ENCODE measurements around the gene SRRM5.
A peak's percentile ranks its signal among the peaks of the same experiment; 100 is the strongest.

Gene SRRM5

DNA sequence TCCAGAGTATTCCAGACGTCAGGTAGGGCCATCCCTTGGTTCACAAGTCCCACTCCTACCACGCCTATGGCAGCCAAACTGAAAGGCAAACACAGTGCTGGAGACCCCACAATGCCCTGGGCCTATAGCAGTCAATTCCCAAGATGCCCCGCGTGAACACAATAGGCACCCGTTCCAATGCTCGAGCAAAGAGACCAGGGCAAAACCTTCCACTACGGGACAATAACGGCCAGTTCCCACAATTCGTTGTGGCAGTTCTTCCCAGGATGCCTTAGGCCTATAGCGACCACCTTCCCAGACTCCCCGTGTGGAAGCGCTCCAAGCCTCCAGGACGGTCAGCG, 7.0 kb downstream of the SRRM5 start:
- Mint-ChIP-seq H3K4me3 (peak overlapping the region; percentile 98), H3K4me1 (peaks cover 14% of the 10 kb centered on the region), H3K27ac (peak overlapping the region; percentile 94), H3K9me3 (no peaks in the 10 kb centered on the region), H3K36me3 (peaks cover 3% of the 10 kb centered on the region), H3K27me3 (no peaks in the 10 kb centered on the region)
- DNase-seq (ENCODE audit: low spot score in 2 of 2) (no peak), ATAC-seq (ENCODE audit: low read depth) (peak; percentile 14)

DNA sequence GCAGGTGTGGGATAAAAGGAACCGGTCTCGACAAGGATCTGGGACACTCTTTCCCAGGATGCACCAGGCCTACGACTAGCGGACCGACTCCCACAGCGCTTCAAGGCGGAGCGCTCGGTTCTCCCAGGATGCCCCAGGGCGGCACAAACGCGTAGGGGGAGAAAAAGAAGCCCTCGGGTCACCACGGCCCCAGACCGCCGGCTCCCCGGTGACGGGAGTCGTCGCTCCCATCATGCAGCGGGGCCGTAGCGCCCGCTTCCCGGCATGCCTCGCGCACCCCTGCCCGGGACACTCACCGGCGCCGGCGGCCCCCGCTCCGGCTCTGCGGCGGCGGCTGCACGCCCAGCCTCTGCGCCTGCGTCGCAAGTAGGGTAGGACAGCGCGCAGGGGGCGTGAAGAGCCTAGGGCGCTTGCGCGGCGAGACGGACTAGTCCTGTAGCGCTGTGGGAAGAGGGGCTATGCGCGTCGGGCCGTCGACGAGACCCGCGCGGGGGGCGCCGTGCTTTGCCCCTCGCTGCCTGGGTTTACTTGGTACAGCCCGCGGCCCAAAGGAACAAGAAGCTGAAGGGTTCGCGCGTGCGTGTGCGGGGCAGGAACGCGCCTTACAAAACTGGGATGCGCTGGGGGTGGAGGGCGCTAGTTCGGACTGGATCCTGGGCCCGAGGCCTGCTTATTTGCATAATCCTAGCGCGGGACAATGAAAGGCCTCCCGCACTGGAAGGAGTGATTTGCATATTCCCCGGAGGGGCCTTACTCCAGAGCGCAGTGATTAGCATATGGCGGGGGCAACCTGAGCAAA, 7.6 kb downstream of the SRRM5 start, which contains the start of gene ZNF428:
Gene ZNF428 (minus strand): TSS at position 368 of the 799 bp plus-strand sequence. CDS start 5,325 bp downstream, outside the sequence.
- H3K4me3 Mint-ChIP-seq = peak within 1 kb of the TSS; percentile 98
- no peaks in the 10 kb centered on the region for H3K27me3 Mint-ChIP-seq
- no peaks in the 10 kb centered on the region for H3K36me3 Mint-ChIP-seq
- peaks cover 17% of the 10 kb centered on the region for H3K4me1 Mint-ChIP-seq
- peaks cover 2% of the 10 kb centered on the region for H3K9me3 Mint-ChIP-seq
- ATAC-seq (ENCODE audit: low read depth) (peak; percentile 84), DNase-seq (ENCODE audit: low spot score in 2 of 2) (peak; percentile 74 to 79)
- peak within 1 kb of the TSS; percentile 94 for H3K27ac Mint-ChIP-seq

- no peak for DNase-seq (ENCODE audit: low spot score in 2 of 2)
- peaks cover 17% of the 10 kb centered on the region for H3K4me1 Mint-ChIP-seq
Observed at GRCh38 chr19:43620061-43621001, 8.4 kb downstream of the SRRM5 start.

GRCh38 chr19:43622070-43622469, 10.2 kb downstream of the SRRM5 start:
- no peak for DNase-seq (ENCODE audit: low spot score in 2 of 2)
- Mint-ChIP-seq H3K27me3 (peaks cover 10% of the 10 kb centered on the region), H3K4me1 (peaks cover 17% of the 10 kb centered on the region), H3K27ac (no peak overlapping the region), H3K9me3 (peaks cover 2% of the 10 kb centered on the region), H3K4me3 (no peak overlapping the region), H3K36me3 (no peaks in the 10 kb centered on the region)
- ATAC-seq (ENCODE audit: low read depth) = no peak

More at GRCh38 chr19:43620061-43621001, 8.4 kb downstream of the SRRM5 start:
- Mint-ChIP-seq H3K9me3 (peaks cover 2% of the 10 kb centered on the region), H3K27me3 (no peaks in the 10 kb centered on the region), H3K27ac (peak overlapping the region; percentile 94), H3K36me3 (no peaks in the 10 kb centered on the region), H3K4me3 (peak overlapping the region; percentile 98)
- no peak for ATAC-seq (ENCODE audit: low read depth)

DNA sequence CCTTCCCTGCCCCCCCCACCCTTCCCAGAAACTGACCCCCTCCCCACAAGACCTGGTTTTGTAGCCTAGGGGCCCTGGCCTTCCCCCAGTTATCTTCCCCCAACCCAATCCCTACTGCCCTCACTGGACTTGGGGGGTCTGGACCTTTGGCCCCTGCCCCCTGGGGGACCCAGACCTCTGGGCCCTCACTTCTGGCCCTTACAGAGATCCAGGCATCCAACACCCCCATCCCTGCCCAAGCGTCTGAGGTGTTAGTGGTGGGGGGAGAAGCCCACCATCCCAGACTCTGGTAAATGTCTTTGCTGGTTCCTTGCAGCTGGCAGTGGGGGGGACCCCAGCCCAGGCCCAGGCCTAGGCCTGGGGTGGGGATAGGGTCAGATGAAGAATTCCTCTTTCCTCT, 11.1 kb downstream of the SRRM5 start:
- peaks cover 2% of the 10 kb centered on the region for H3K9me3 Mint-ChIP-seq
- DNase-seq (ENCODE audit: low spot score in 2 of 2) = no peak
- no peak overlapping the region for H3K27ac Mint-ChIP-seq
- ATAC-seq (ENCODE audit: low read depth) = no peak
- H3K27me3 Mint-ChIP-seq = peaks cover 14% of the 10 kb centered on the region
- no peaks in the 10 kb centered on the region for H3K36me3 Mint-ChIP-seq
- no peak overlapping the region for H3K4me3 Mint-ChIP-seq
- H3K4me1 Mint-ChIP-seq = peaks cover 17% of the 10 kb centered on the region

DNA sequence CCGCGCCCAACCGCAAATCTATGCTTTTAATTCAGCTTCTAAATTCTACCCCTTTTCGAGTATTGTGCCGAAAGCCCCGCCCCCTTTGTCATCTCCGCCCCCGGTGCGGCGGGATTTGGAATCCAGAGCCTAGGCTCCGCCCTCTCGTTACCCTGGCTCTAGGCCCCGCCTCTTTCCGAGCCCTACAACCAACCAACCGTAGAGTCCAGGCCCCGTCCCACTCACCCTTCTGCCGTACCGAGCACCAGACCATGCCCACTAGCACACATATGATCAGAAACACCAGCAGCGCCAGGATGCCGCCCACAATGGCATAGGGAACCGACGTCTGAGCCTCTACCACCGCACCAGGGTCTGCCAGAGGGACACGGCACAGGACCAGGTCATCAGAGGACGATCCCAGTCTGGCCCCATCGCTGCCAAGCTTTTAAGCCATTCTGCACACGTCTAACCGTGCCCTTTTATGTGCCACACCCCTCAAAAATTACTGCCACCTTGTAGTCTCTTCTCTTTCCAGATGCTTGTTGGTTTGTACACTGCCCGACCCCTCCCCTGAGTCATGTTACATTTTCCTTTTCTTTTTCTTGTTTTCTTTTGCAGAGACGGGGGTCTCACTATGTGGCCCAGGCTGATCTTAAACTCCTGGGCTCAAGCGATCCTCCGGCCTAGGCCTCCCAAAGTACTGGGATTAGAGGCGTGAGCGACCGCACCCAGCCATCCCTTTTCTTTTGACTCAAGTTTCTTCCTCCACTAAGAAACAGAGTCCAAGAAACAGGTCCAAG, 12.2 kb downstream of the SRRM5 start:
- Mint-ChIP-seq H3K9me3 (peaks cover 2% of the 10 kb centered on the region), H3K4me1 (peaks cover 14% of the 10 kb centered on the region), H3K4me3 (no peak overlapping the region), H3K27ac (no peak overlapping the region), H3K27me3 (peaks cover 14% of the 10 kb centered on the region), H3K36me3 (no peaks in the 10 kb centered on the region)
- DNase-seq (ENCODE audit: low spot score in 2 of 2) (no peak), ATAC-seq (ENCODE audit: low read depth) (no peak)

DNA sequence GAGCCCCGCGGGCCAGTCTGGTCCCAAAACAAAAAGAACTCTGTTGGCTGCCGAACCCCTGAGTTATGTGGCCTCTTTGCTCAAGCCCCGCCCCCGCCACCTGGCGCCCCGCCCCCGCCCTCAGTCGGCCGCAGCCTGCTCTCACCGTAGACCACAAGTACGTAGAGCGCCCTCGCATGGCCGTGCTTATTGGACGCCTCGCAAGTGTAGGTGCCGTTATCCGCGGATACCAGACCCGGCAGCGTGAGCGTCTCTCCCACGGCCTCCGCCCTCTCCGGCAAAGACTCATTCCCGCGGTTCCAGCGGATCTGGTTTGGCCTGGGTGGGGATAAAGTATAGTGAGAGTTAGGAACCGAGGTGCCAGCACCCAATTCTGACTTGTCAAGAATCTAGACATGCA, 13.0 kb downstream of the SRRM5 start:
- Mint-ChIP-seq H3K36me3 (no peaks in the 10 kb centered on the region), H3K27ac (no peak overlapping the region), H3K4me3 (no peak overlapping the region), H3K27me3 (peaks cover 14% of the 10 kb centered on the region), H3K4me1 (peaks cover 10% of the 10 kb centered on the region), H3K9me3 (peaks cover 2% of the 10 kb centered on the region)
- DNase-seq (ENCODE audit: low spot score in 2 of 2) (peak; percentile 67 to 81), ATAC-seq (ENCODE audit: low read depth) (peak; percentile 89)

GRCh38 chr19:43625918-43626579, 14.2 kb downstream of the SRRM5 start:
- no peaks in the 10 kb centered on the region for H3K36me3 Mint-ChIP-seq
- ATAC-seq (ENCODE audit: low read depth) (no peak), DNase-seq (ENCODE audit: low spot score in 2 of 2) (no peak)
- H3K27ac Mint-ChIP-seq = no peak overlapping the region
- H3K4me3 Mint-ChIP-seq = no peak overlapping the region
- peaks cover 16% of the 10 kb centered on the region for H3K27me3 Mint-ChIP-seq
- H3K4me1 Mint-ChIP-seq = peaks cover 3% of the 10 kb centered on the region
- H3K9me3 Mint-ChIP-seq = peaks cover 2% of the 10 kb centered on the region

- Mint-ChIP-seq H3K27ac (no peak overlapping the region), H3K36me3 (no peaks in the 10 kb centered on the region), H3K27me3 (peaks cover 16% of the 10 kb centered on the region), H3K9me3 (peaks cover 2% of the 10 kb centered on the region), H3K4me3 (no peak overlapping the region), H3K4me1 (peaks cover 3% of the 10 kb centered on the region)
- DNase-seq (ENCODE audit: low spot score in 2 of 2) (no peak), ATAC-seq (ENCODE audit: low read depth) (no peak)
Observed at GRCh38 chr19:43626838-43627237, 14.9 kb downstream of the SRRM5 start.

DNA sequence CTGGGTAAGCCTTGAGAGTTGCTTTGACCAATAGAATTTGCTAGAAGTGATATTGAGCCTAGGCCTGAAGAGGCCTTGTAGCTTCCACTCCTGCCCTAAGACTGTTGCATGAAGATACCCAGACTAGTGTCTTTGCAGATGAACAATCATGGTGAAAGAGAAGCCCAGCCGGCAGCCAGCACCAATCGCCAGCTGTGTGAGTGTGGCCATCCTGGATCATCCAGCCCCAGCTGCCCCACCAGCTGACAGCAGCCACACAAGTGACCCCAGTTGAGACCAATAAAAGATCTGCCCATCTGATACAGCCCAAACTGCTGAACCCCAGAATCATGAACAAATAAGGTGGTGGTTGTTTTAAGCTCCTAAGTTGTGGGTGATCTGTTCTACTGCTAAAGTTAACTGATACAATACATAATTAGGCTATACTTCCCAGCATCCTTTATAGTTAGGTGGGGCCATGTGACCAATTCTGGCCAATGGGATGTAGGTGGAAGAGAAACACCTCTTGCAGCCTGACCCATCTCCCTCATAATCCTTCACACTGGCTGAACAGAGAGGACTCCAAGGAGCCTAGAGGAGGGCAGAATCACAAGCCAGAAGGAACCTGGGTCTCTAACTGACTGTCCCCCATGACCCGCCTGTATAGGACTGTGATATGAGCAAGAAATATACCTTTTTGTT, 16.9 kb downstream of the SRRM5 start:
- peaks cover 20% of the 10 kb centered on the region for H3K27me3 Mint-ChIP-seq

DNA sequence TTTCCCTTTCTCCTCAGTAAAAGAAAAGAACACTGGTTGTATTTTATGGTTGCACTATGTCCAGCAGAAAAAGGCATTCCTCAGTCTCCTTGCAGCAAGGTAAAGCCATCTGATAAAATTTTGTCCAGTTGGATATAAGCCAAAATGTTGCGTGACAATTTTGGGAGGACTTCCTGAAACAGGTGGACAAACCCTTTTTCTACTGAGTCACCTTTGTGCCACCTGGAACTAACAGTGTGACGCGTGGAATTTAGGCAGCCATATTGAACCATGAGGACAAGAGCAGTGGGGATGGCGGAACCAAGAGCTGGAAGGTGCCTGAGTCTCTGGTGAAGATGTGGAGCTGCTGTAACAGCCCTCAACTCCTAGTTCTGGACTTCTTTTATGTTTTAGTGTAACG, 19.6 kb downstream of the SRRM5 start:
- ATAC-seq (ENCODE audit: low read depth) (no peak), DNase-seq (ENCODE audit: low spot score in 2 of 2) (no peak)
- H3K4me1 Mint-ChIP-seq = peaks cover 5% of the 10 kb centered on the region
- H3K4me3 Mint-ChIP-seq = no peak overlapping the region
- no peak overlapping the region for H3K27ac Mint-ChIP-seq
- no peaks in the 10 kb centered on the region for H3K9me3 Mint-ChIP-seq
- H3K27me3 Mint-ChIP-seq = peaks cover 21% of the 10 kb centered on the region
- no peaks in the 10 kb centered on the region for H3K36me3 Mint-ChIP-seq

More for the DNA sequence above, 16.9 kb downstream of the SRRM5 start:
- ATAC-seq (ENCODE audit: low read depth) = no peak
- H3K27ac Mint-ChIP-seq = no peak overlapping the region
- no peak overlapping the region for H3K4me3 Mint-ChIP-seq
- DNase-seq (ENCODE audit: low spot score in 2 of 2) = no peak
- H3K36me3 Mint-ChIP-seq = no peaks in the 10 kb centered on the region
- H3K4me1 Mint-ChIP-seq = peaks cover 3% of the 10 kb centered on the region
- peaks cover 2% of the 10 kb centered on the region for H3K9me3 Mint-ChIP-seq

DNA sequence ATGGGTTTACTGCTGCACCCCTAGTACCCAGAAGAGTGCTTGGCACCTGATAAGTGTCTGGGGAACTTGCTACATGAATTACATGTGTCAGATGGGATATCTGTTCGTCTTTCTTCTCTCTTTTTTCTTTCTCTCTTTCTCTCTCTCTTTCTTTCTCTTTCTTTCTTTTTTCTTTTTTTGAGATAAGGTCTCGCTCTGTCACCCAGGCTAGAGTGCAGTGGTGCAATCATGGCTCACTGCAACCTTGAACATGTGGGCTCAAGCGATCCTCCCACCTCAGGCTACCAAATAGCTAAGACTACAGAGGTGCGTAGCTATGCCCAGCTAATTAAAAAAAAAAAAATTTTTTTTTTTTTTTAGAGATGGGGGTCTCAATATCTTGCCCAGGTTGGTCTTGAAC, 21.6 kb downstream of the SRRM5 start:
- Mint-ChIP-seq H3K36me3 (no peaks in the 10 kb centered on the region), H3K4me1 (peaks cover 7% of the 10 kb centered on the region), H3K27me3 (peaks cover 21% of the 10 kb centered on the region), H3K4me3 (no peak overlapping the region), H3K27ac (no peak overlapping the region), H3K9me3 (no peaks in the 10 kb centered on the region)
- ATAC-seq (ENCODE audit: low read depth) (no peak), DNase-seq (ENCODE audit: low spot score in 2 of 2) (no peak)

DNA sequence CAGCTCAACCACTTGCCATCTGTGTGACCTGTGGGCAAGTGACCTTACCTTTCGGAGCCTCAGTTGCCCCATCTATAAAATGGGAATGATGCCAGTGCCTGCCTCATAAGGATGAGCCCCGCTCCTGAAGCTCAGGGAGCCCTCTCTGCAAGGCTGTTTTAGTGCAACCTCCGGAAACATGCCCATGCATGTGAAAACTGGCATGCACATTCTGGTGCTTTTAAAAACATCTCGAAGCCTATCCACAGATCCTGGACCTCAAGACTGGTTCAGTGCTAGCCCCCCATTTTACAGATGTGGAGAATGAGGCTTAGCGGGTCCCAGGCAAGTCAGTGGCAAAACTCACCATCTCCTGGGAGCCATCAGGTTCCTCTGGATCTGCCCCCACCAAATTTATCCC, 22.2 kb downstream of the SRRM5 start:
- Mint-ChIP-seq H3K27ac (no peak overlapping the region), H3K36me3 (peaks cover 4% of the 10 kb centered on the region), H3K27me3 (peaks cover 26% of the 10 kb centered on the region), H3K4me1 (peaks cover 13% of the 10 kb centered on the region), H3K9me3 (no peaks in the 10 kb centered on the region), H3K4me3 (no peak overlapping the region)
- DNase-seq (ENCODE audit: low spot score in 2 of 2) (no peak), ATAC-seq (ENCODE audit: low read depth) (no peak)

Measured in memory B cell (primary cell).